Psoas muscle (tissue), 8 donors: Measurements from ENCODE around the gene FBLIM1. TPM values are rescaled to one million over a fixed set of nuclear protein-coding genes. Genes with fewer than 3 reads are reported as not detected.

Experiments used
- ATAC-seq, 4 donors: fragments of 200-7000 bp; cut with Tn5 transposase; one replicate each; pipeline ENCODE4 v1.9.1; 2020; ENCODE audit warnings: moderate library complexity in 3 of 4, mild to moderate bottlenecking in 2 of 4
- DNase-seq, 2 donors: peaks; one replicate each; pipeline ENCODE4 v3.0.0-alpha.2; 2020
- H3K27ac ChIP-seq: fragments of 200-600 bp; one replicate; pipeline ENCODE4 v1.8.0; 2022
- H3K27me3 ChIP-seq, 3 donors: fragments of 200-600 bp in 1 of 3; one replicate each; pipeline versions ENCODE4 v1.6.1 to v1.8.0; 2013 to 2022; ENCODE audit warnings: low read length in 2 of 3, mild to moderate bottlenecking in 2 of 3, moderate library complexity in 1 of 3; ENCODE audit not compliant: insufficient read depth in 3 of 3
- H3K36me3 ChIP-seq, 2 donors: fragments of 200-600 bp in 1 of 2; one replicate each; pipeline versions ENCODE4 v1.6.1 to v1.8.0; 2013 to 2022; ENCODE audit warnings: low read depth in 1 of 2, mild to moderate bottlenecking in 1 of 2, moderate library complexity in 1 of 2; ENCODE audit not compliant: insufficient read depth in 1 of 2
- H3K4me1 ChIP-seq: fragments of 200-600 bp; one replicate; pipeline ENCODE4 v1.8.0; 2022
- H3K4me3 ChIP-seq: fragments of 200-600 bp; one replicate; pipeline ENCODE4 v1.8.0; 2022; ENCODE audit warnings: mild to moderate bottlenecking
- H3K9me3 ChIP-seq: fragments of 200-600 bp; one replicate; pipeline ENCODE4 v1.8.0; 2022
- WGBS, 3 donors: extraction: QIAGEN DNeasy Blood & Tissue Kit; methylation state at CpG; one replicate each; pipeline versions ENCODE4 v1.1.6 to v1.1.7; 2013; 5-methylcytosine and 5-hydroxymethylcytosine counted together
- intact Hi-C, 2 donors: fragments of 100-400 bp; cut with DNase I; formaldehyde crosslinking; loops; one replicate each; pipeline versions ENCODE4 v1.11.0 to v1.14.2; 2022
- polyA plus RNA-seq, 3 donors: library from polyadenylated mRNA; stranded (reverse); fragments of 200-250 nt; gene quantifications; one replicate each; pipeline ENCODE4 v1.2.3, GENCODE V29; 2013
- total RNA-seq, 4 donors: library from RNA; stranded (reverse); fragmentation: NEBNext Ultra II Directional in 2 of 4; extraction: Animal tissue kit (Norgen Biotek cat#: 25700) in 2 of 4; gene quantifications; one replicate each; pipeline versions ENCODE4 v1.2.1 to v1.2.4, GENCODE V29; 2021 to 2023
- TF ChIP-seq, protein P1 (sequence below): fragments of 200-600 bp; IDR thresholded peaks from one replicate; pipeline ENCODE4 v1.8.0; 2022; ENCODE audit warnings: antibody characterized with exemption
- donor health status: healthy with polysubstance abuse.
- donor health status: DM: no; HTN: no; CAD: no; lungs with moderate emphysema.
- donor health status: Bipolar disorder and iron deficiency.
- donor health status: healthy.
- donor health status: DM: yes; HTN: yes; CAD: no.
- donor health status: DM: no; HTN: no; CAD: no.
- donor health status: DM: no; HTN: no; CAD: no.
- donor health status: DM: yes; HTN: yes; CAD: no.

Gene FBLIM1
- total and polyA plus RNA-seq, 7 donors, result 2.5 to 11.3 (median 2.9) TPM

DNA sequence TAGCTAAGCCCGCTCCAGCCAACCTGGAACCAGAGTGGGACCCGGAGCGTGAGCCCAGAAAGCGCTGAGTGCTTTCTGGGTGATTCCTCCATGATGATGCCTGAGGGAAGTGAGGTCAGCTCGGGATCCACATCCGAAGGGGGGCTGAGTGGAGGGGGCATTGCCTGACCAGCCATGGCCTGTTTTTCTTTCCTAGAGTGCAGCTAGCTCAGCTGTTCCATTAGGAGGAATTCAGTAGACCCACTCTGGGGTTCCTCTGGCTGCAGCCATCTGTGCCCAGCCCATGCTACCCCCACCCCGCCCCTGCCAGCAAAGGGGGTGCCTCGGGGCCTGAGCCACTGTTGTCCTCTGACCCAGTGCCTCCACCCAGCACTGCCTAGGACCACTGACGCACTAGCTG lies 32.1 kb upstream of the FBLIM1 start:
- TF ChIP-seq, protein P1, sequence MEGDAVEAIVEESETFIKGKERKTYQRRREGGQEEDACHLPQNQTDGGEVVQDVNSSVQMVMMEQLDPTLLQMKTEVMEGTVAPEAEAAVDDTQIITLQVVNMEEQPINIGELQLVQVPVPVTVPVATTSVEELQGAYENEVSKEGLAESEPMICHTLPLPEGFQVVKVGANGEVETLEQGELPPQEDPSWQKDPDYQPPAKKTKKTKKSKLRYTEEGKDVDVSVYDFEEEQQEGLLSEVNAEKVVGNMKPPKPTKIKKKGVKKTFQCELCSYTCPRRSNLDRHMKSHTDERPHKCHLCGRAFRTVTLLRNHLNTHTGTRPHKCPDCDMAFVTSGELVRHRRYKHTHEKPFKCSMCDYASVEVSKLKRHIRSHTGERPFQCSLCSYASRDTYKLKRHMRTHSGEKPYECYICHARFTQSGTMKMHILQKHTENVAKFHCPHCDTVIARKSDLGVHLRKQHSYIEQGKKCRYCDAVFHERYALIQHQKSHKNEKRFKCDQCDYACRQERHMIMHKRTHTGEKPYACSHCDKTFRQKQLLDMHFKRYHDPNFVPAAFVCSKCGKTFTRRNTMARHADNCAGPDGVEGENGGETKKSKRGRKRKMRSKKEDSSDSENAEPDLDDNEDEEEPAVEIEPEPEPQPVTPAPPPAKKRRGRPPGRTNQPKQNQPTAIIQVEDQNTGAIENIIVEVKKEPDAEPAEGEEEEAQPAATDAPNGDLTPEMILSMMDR, result no peak
- Histone ChIP-seq H3K4me3 (no peak overlapping the region), H3K27me3 (no peaks in the 10 kb centered on the region), H3K4me1 (peaks cover 37% of the 10 kb centered on the region), H3K27ac (peak overlapping the region; percentile 77), H3K9me3 (no peaks in the 10 kb centered on the region), H3K36me3 (peaks cover 3 to 97% of the 10 kb centered on the region in 2 donors)
- ATAC-seq (no peak), DNase-seq (no peak)
- intact Hi-C loops, result no loop called here
- 82 to 92% (median 88%) methylated on average over 9 of the region's 9 CpGs for WGBS, 3 donors

DNA sequence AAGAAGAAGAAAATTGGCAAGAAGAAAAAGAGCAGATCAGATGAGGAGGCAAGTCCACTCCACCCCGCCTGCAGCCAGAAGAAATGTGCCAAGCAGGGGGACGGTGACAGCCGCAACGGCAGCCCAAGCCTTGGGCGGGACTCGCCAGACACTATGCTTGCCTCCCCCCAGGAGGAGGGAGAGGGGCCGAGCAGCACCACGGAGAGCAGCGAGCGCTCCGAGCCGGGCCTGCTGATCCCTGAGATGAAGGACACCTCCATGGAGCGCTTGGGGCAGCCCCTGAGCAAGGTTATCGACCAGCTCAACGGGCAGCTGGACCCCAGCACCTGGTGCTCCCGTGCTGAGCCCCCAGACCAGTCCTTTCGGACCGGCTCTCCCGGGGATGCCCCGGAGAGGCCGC lies 31.6 kb upstream of the FBLIM1 start:
- intact Hi-C loops, result no loop called here
- no peaks in the 10 kb centered on the region for H3K9me3 ChIP-seq
- ATAC-seq (peak in 3 of 4 donors; percentile 11 to 24 (median 14)), DNase-seq (peak in 1 of 2 donors; percentile 52)
- H3K36me3 ChIP-seq, result peaks cover 3 to 97% of the 10 kb centered on the region in 2 donors
- peak overlapping the region; percentile 77 for H3K27ac ChIP-seq
- peaks cover 37% of the 10 kb centered on the region for H3K4me1 ChIP-seq
- TF ChIP-seq, protein P1, result no peak
- H3K4me3 ChIP-seq, result no peak overlapping the region
- 58 to 72% (median 62%) methylated on average over 20 to 21 of the region's 21 CpGs for WGBS, 3 donors
- no peaks in the 10 kb centered on the region for H3K27me3 ChIP-seq

DNA sequence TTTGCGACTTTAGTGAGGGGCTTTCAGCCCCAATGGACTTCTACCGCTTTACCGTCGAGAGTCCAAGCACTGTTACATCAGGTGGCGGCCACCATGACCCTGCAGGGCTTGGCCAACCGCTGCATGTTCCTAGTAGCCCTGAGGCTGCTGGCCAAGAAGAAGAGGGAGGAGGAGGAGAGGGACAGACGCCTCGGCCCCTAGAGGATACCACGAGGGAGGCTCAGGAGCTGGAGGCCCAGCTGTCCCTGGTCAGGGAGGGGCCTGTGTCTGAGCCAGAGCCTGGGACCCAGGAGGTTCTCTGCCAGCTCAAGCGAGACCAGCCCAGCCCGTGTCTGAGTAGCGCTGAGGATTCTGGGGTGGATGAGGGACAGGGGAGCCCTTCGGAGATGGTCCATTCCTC lies 31.2 kb upstream of the FBLIM1 start:
- ATAC-seq, result peak; percentile 65 to 78 (median 76)
- Histone ChIP-seq H3K4me3 (no peak overlapping the region), H3K27ac (peak overlapping the region; percentile 77), H3K36me3 (peaks cover 3 to 98% of the 10 kb centered on the region in 2 donors), H3K9me3 (no peaks in the 10 kb centered on the region), H3K27me3 (no peaks in the 10 kb centered on the region), H3K4me1 (peaks cover 35% of the 10 kb centered on the region)
- DNase-seq, result peak; percentile 51 to 80
- intact Hi-C loops, result no loop called here
- 24 to 46% (median 33%) methylated on average over 13 of the region's 13 CpGs for WGBS, 3 donors
- TF ChIP-seq, protein P1, result no peak

DNA sequence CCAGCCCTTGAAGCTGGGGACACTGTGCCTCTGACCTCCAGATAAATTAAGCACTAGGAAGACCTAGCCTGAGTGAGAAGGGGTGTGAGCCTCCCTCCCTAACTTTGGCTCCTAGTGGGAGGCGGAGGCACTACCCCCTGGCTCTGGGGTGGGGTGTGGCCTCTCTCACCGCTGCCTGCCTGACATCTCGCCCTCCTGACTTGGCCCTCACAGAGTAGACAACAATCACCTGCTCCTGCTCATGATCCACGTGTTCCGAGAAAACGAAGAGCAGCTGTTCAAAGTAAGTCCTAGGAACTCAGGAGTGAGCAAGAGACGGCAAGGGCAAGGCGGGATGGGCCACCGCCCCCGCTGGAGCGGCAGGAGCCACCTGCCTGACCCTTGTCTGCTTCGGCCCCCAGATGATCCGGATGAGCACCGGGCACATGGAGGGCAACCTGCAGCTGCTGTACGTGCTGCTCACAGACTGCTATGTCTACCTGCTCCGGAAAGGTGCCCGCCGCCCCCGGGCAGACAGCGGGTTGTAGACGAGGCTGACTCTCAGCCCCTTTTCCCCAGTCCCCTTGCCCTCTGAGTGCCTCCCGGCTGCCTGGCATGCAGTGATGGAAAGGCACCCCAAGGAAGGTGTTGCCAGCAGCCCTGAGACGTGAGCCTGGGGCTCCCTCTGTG lies 30.6 kb upstream of the FBLIM1 start:
- peak overlapping the region; percentile 77 for H3K27ac ChIP-seq
- H3K36me3 ChIP-seq, result peaks cover 3 to 98% of the 10 kb centered on the region in 2 donors
- intact Hi-C loops, result no loop called here
- H3K27me3 ChIP-seq, result no peaks in the 10 kb centered on the region
- WGBS, 3 donors, result 45 to 77% (median 52%) methylated on average over 20 to 23 of the region's 23 CpGs
- no peak overlapping the region for H3K4me3 ChIP-seq
- TF ChIP-seq, protein P1, result no peak
- no peaks in the 10 kb centered on the region for H3K9me3 ChIP-seq
- DNase-seq, result peak; percentile 44 to 77
- H3K4me1 ChIP-seq, result peaks cover 31% of the 10 kb centered on the region
- ATAC-seq, result peak; percentile 68 to 82 (median 76)
